Measurements from ENCODE around the gene TBX1. TPM values are rescaled to one million over a fixed set of nuclear protein-coding genes. Genes with fewer than 3 reads are reported as not detected.

Gene TBX1
- polyA plus RNA-seq, 1 donor from 2014 or later, result not detected

GRCh38 chr22:19785461-19786263, 25.1 kb downstream of the TBX1 start:
- no peaks in the 10 kb centered on the region for H3K79me2 ChIP-seq (replicated peaks; ENCODE audit: insufficient read depth, low read length)
- TF ChIP-seq MXI1 (conservative IDR thresholded peaks at IDR 0.05; ENCODE audit: poor library complexity, severe bottlenecking) (no peak), RAD21 (conservative IDR thresholded peaks at IDR 0.05) (no peak), EP300 (conservative IDR thresholded peaks at IDR 0.05; ENCODE audit: poor library complexity, severe bottlenecking) (no peak), TAF1 (IDR thresholded peaks at IDR 0.05; ENCODE audit: low read depth) (no peak), POLR2AphosphoS5 (IDR thresholded peaks at IDR 0.05) (no peak), SMC3 (conservative IDR thresholded peaks at IDR 0.05; ENCODE audit: poor library complexity) (no peak), CTCF (IDR thresholded peaks at IDR 0.05; ENCODE audit: poor library complexity, severe bottlenecking) (no peak), REST (IDR thresholded peaks at IDR 0.05; ENCODE audit: borderline replicate concordance) (no peak), EZH2 (IDR thresholded peaks at IDR 0.05; ENCODE audit: borderline replicate concordance, insufficient read depth, low read length, poor library complexity, severe bottlenecking) (no peak)
- no peak overlapping the region for H3K27ac ChIP-seq (ENCODE audit: low read length)
- H4K20me1 ChIP-seq (ENCODE audit: insufficient read depth), result no peaks in the 10 kb centered on the region
- H3K36me3 ChIP-seq (ENCODE audit: insufficient read depth, low read length), result no peaks in the 10 kb centered on the region
- no peaks in the 10 kb centered on the region for H3K9me2 ChIP-seq (ENCODE audit: insufficient read depth, low read length)
- no peak overlapping the region for H2AFZ ChIP-seq (ENCODE audit: low read depth, low read length)
- no peaks in the 10 kb centered on the region for H3K9me3 ChIP-seq (ENCODE audit: low read length)
- no peaks in the 10 kb centered on the region for H3F3A ChIP-seq (ENCODE audit: insufficient read depth, low read length, poor library complexity, severe bottlenecking)
- no peak overlapping the region for H3K4me3 ChIP-seq (ENCODE audit: low read length)
- H3K9ac ChIP-seq (ENCODE audit: low read length), result no peak overlapping the region
- H3K27me3 ChIP-seq (ENCODE audit: insufficient read depth, low read depth, low read length), result no peaks in the 10 kb centered on the region
- H3K4me2 ChIP-seq (ENCODE audit: low read length), result no peak overlapping the region

- no peak for TF ChIP-seq POLR2AphosphoS5 (IDR thresholded peaks at IDR 0.05)
- TF ChIP-seq REST (IDR thresholded peaks at IDR 0.05; ENCODE audit: borderline replicate concordance), result no peak
- no peak for TF ChIP-seq EZH2 (IDR thresholded peaks at IDR 0.05; ENCODE audit: borderline replicate concordance, insufficient read depth, low read length, poor library complexity, severe bottlenecking)
- no peak for TF ChIP-seq SMC3 (conservative IDR thresholded peaks at IDR 0.05; ENCODE audit: poor library complexity)
- no peak for TF ChIP-seq RAD21 (conservative IDR thresholded peaks at IDR 0.05)
- TF ChIP-seq EP300 (conservative IDR thresholded peaks at IDR 0.05; ENCODE audit: poor library complexity, severe bottlenecking), result no peak
- no peak for TF ChIP-seq MXI1 (conservative IDR thresholded peaks at IDR 0.05; ENCODE audit: poor library complexity, severe bottlenecking)
- no peak for TF ChIP-seq CTCF (IDR thresholded peaks at IDR 0.05; ENCODE audit: poor library complexity, severe bottlenecking)
- TF ChIP-seq TAF1 (IDR thresholded peaks at IDR 0.05; ENCODE audit: low read depth), result no peak
- H2AFZ ChIP-seq (ENCODE audit: low read depth, low read length), result no peak overlapping the region
- H3K4me2 ChIP-seq (ENCODE audit: low read length), result no peak overlapping the region
Observed at GRCh38 chr22:19786264-19786585, 25.6 kb downstream of the TBX1 start.

More at GRCh38 chr22:19786264-19786585, 25.6 kb downstream of the TBX1 start:
- no peaks in the 10 kb centered on the region for H4K20me1 ChIP-seq (ENCODE audit: insufficient read depth)
- H3K27ac ChIP-seq (ENCODE audit: low read length), result no peak overlapping the region
- no peak overlapping the region for H3K4me3 ChIP-seq (ENCODE audit: low read length)
- no peaks in the 10 kb centered on the region for H3F3A ChIP-seq (ENCODE audit: insufficient read depth, low read length, poor library complexity, severe bottlenecking)
- H3K9me3 ChIP-seq (ENCODE audit: low read length), result no peaks in the 10 kb centered on the region
- H3K36me3 ChIP-seq (ENCODE audit: insufficient read depth, low read length), result no peaks in the 10 kb centered on the region
- no peak overlapping the region for H3K9ac ChIP-seq (ENCODE audit: low read length)
- H3K27me3 ChIP-seq (ENCODE audit: insufficient read depth, low read depth, low read length), result no peaks in the 10 kb centered on the region
- no peaks in the 10 kb centered on the region for H3K79me2 ChIP-seq (replicated peaks; ENCODE audit: insufficient read depth, low read length)
- H3K9me2 ChIP-seq (ENCODE audit: insufficient read depth, low read length), result no peaks in the 10 kb centered on the region

All from neural cell (in vitro differentiated cells).